Endometrial microvascular endothelial cells (primary cell): Measurements from ENCODE around the gene PFN2. TPM values are rescaled to one million over a fixed set of nuclear protein-coding genes. Genes with fewer than 3 reads are reported as not detected.
"Not testable (repeated sequence)": the region's sequence is repeated elsewhere in the genome, so short reads cannot be mapped to it uniquely, and the experiment has no call there.

Experiments
- in situ Hi-C: cut with HindIII; loops from 2 replicates; pipeline ENCODE4 v1.10.0; 2017; ENCODE audit warnings: low sequenced_read_pairs, low pct_unique_long_range_greater_than_20kb; ENCODE audit errors: inconsistent ontology term
- total RNA-seq: library from RNA; depleted of rRNA; stranded (reverse); fragments of >200 nt; gene quantifications from one replicate; pipeline ENCODE4 v1.2.3, GENCODE V29; 2015; ENCODE audit errors: inconsistent ontology term

The PFN2 gene
- total RNA-seq, 1 donor from 2014 or later, result 33.1 TPM

DNA sequence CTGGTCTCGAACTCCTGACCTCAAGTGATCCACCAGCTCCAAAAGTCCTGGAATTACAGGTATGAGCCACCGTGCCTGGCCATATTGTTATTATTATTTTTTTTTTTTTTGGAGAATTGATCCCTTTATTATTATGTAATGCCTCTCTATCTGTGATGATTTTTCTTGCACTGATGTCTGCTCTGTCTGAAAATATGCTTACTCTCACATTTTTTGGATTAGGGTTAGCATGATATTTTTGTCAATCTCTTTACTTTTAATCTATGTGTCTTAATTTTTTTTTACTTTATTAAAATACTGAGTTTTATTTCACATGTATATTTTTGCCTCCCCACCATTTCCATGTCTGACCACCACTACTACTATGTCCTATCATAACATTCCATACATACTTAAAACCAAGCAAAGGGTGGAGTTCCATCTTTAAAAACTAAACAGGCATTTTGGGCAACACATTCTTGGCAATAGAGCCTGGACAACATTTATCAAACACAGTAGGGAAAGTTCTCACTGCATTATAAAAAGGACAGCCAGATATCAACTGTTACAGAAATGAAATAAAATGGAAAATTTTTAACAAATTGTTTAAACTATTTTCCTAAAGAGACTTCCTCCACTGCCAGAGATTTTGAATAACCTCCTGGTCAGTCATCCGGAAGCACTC lies 32.2 kb downstream of the PFN2 start:
- in situ Hi-C loops, result not testable (repeated sequence)

DNA sequence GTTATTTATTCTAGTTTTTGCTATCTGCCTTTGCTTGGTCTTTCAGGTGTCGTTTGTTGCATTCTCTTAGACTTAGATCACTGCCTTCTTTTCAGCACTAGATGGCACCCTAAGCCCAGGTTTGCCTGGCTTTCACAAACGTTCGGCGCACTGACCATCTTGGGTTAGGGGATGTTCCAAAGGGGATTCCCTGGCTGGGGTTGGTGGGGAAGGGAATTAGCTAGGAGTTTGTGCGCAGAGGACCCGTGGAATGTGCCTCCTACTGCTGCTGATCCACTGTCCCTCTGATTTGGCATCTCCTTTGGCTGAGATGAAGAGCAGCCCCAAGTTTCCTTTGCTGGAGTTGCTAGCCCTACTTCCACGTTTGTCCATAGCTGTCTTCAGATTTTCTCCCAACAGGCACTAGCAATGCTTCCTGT lies 33.9 kb downstream of the PFN2 start:
- in situ Hi-C loops, result no loop called here

DNA sequence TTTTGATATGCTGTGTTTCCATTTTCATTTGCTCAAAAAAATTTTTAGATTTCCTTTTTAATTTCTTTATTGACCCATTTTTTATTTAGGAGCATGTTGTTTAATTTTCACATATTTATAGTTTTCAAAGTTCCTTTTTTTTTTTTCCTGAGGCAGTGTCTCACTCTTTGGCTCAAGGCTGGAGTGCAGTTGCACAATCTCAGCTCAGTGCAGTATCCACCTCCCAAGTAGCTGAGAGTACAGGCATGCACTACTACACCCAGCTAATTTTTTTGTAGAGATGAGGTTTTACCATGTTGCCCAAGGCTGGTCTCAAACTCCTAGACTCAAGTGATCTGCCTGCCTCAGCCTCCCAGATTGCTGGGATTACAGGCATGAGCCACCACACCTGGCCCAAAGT lies 36.2 kb downstream of the PFN2 start:
- in situ Hi-C loops, result no loop called here

DNA sequence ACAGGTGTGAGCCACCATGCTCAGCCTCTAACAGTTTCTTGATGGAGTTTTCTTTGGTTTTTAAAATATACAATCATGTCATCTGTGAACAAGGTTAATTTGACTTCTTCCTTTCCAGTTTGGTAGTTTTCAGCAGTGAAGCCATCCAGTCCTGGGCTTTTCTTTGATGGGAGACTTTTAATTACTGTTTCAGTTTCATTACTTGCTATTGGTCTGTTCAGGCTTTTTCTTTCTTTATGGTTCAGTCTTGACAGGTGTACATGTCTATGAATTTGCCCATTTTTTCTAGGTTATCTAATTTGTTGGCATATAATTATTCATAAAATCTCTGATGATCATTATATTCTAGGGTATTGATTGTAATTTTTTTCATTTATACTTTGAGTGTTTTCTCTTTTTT lies 36.8 kb downstream of the PFN2 start:
- in situ Hi-C loops, result no loop called here

DNA sequence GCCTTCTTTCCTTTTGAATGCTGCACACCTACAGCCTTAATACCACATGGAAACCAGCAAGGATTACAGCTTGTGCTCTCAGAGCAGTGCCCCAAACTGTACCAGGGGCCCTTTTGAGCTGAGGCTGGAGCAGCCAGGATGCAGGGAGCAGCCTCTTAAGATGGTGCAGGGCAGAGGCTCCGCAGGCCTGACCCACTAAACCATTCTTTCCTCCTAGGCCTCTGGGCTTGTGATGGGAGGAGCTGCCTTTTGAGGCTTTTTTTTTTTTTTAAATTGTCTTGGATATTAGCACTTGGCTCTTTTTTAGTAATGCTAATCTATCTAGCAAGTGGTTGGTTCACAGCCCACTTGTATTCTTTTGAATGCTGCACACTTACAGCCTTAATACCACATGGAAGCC lies 37.7 kb downstream of the PFN2 start:
- in situ Hi-C loops, result no loop called here

DNA sequence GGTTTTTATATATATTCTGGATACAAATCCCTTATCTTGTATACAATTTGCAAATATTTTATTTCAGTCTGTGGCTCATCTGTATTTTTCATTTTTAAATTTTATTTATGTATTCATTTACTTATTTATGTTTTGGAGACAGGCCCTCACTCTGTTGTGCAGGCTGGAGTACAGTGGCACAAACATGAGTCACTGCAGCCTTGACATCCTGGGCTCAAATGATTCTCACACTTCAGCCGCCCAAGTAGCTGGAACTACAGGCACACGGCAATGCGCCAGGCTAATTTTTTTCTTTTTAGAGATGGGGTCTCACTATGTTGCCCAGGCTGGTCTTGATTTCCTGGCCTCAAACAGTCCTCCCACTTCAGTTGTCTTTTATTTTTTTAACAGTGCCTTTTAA lies 50.6 kb downstream of the PFN2 start:
- in situ Hi-C loops, result no loop called here

DNA sequence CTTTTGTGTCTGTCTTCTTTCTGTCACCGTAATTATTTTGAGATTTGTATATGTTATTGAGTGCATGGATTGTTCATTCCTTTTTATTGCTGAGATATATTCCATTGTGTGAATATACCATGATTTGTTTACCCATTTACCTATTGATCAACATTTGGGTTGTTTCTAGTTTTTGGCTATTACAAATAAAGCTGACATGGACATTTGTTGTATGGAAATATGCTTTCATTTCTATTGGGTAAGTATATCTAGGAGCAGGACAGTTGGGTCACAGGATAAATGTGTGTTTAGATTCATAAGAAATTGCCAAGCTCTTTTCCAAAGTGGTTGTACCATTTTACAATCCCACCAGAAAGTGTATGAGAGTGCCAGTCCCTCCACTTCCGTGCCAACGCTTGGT lies 51.2 kb downstream of the PFN2 start:
- in situ Hi-C loops, result no loop called here

DNA sequence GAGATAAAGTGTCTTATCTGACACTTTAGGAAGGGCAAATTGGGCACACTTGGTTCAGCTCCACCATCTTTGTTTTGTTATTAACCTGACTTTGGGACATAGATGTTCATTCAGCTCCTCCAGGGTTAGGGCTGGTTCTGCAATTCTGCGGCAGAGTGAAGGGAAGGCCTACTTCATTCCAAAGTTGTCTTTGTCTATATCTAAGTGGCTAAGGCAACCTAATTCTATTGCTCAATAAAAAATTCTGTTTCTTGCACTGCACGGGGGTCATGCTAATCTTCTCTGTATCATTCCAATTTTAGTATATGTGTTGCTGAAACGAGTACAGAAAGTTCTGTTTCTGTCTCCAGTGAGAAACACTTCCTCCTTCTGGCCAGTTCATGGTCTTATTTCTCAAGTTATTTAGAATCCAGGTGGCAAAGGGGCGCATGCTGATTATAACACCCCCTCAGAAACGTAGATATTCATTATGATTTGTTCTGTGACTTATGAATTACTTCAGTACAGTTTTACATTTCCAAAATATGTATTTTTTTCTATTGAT lies 53.5 kb downstream of the PFN2 start:
- in situ Hi-C loops, result no loop called here

Other genes with a start within 250 kb of the PFN2 start
- 39.0 TPM for gene COMMD2, start 218.4 kb downstream of the PFN2 start, total RNA-seq
- not detected for gene ANKUB1, start 178.3 kb downstream of the PFN2 start, total RNA-seq
- gene RNF13, start 157.7 kb downstream of the PFN2 start, total RNA-seq, result 47.9 TPM